Endothelial cell of umbilical vein (primary cell): ENCODE results near the gene FGFR3. TPM values are rescaled to one million over a fixed set of nuclear protein-coding genes. Genes with fewer than 3 reads are reported as not detected.

ENCODE experiments used
- BruUV-seq: library from RNA; stranded (reverse); fragments of 400-500 nt; replicated peaks from 2 replicates; lab custom pipeline; 2021; lab: Mats Ljungman, UMichigan
- CTCF ChIA-PET: fragments of 300-600, 350-600 bp; sonication (Branson Sonifier 250); formaldehyde crosslinking; loops from one replicate; lab custom pipeline; 2021; ENCODE audit warnings: antibody characterized with exemption, inconsistent platforms; lab: Charles Lee
- POLR2A ChIA-PET: fragments of 300-600, 350-600 bp; sonication (Branson Sonifier 250); formaldehyde crosslinking; loops from one replicate; lab custom pipeline; 2021; ENCODE audit warnings: antibody characterized with exemption, inconsistent platforms; lab: Charles Lee
- DNase-seq: peaks from one replicate; pipeline ENCODE4 v3.0.0-alpha.2; 2011; ENCODE audit warnings: low read depth, low spot score
- FAIRE-seq: peaks from 2 replicates; lab custom pipeline; 2011; peaks lifted over from hg19 to GRCh38; lab: Jason Lieb, UNC
- H2AFZ ChIP-seq: 2 replicates; pipeline ENCODE4 v1.6.0; 2012; ENCODE audit warnings: low read depth, low read length, control low read depth, inconsistent platforms
- H3K27ac ChIP-seq: 2 replicates; pipeline ENCODE4 v1.5.1; 2011; ENCODE audit warnings: low read depth, mild to moderate bottlenecking, control low read depth, low read length, moderate library complexity; ENCODE audit not compliant: insufficient read depth
- H3K27me3 ChIP-seq, 2 experiments: 2 replicates each; pipeline versions ENCODE4 v1.6.0 to v1.6.1; 2011; ENCODE audit warnings: low read length in 2 of 2, mixed read lengths in 1 of 2; ENCODE audit not compliant: control insufficient read depth in 2 of 2, insufficient read depth in 2 of 2
- H3K36me3 ChIP-seq, 2 experiments: 2 replicates in 1 of 2; 3 replicates in 1 of 2; pipeline ENCODE4 v1.5.1; 2011; ENCODE audit warnings: low read length in 2 of 2, mild to moderate bottlenecking in 1 of 2, moderate library complexity in 1 of 2; ENCODE audit not compliant: control insufficient read depth in 2 of 2, insufficient read depth in 2 of 2; ENCODE audit errors: extremely low read depth in 1 of 2
- H3K4me1 ChIP-seq: 3 replicates; pipeline ENCODE4 v1.5.1; 2011; ENCODE audit warnings: mild to moderate bottlenecking, low read length; ENCODE audit not compliant: control insufficient read depth, insufficient read depth; ENCODE audit errors: extremely low read depth
- H3K4me2 ChIP-seq: 2 replicates; pipeline ENCODE4 v1.6.1; 2011; ENCODE audit warnings: low read length, control low read depth, mixed read lengths; ENCODE audit not compliant: insufficient read depth
- H3K4me3 ChIP-seq, 3 experiments: fragments of 200-600 bp in 1 of 3; sonication (generic), shearing (Covaris generic) in 1 of 3; replicated peaks in 1 of 3; 2 replicates each; pipeline ENCODE4 v1.5.1; 2011 to 2016; ENCODE audit warnings: control low read depth in 3 of 3, low read length in 3 of 3, mild to moderate bottlenecking in 2 of 3, inconsistent platforms in 1 of 3, low read depth in 1 of 3, moderate library complexity in 1 of 3; ENCODE audit not compliant: insufficient read depth in 1 of 3
- H3K79me2 ChIP-seq: 2 replicates; pipeline ENCODE4 v1.6.0; 2012; ENCODE audit warnings: low read length, inconsistent platforms; ENCODE audit not compliant: control insufficient read depth, insufficient read depth
- H3K9ac ChIP-seq: replicated peaks from 2 replicates; pipeline ENCODE3; 2011; ENCODE audit warnings: low read length, control low read depth; ENCODE audit not compliant: insufficient read depth; ENCODE audit errors: extremely low read depth
- H3K9me1 ChIP-seq: replicated peaks from 3 replicates; pipeline ENCODE4 v1.6.0; 2011; ENCODE audit warnings: mild to moderate bottlenecking, low read length; ENCODE audit not compliant: control insufficient read depth, insufficient read depth; ENCODE audit errors: extremely low read depth
- H3K9me3 ChIP-seq: replicated peaks from 2 replicates; pipeline ENCODE4 v1.5.1; 2012; ENCODE audit warnings: low read length, inconsistent platforms; ENCODE audit not compliant: control insufficient read depth, insufficient read depth
- H4K20me1 ChIP-seq: replicated peaks from 2 replicates; pipeline ENCODE3; 2011; ENCODE audit warnings: mild to moderate bottlenecking, low read length; ENCODE audit not compliant: control insufficient read depth, insufficient read depth; ENCODE audit errors: extremely low read depth
- CTCF ChIP-seq, 2 donors: IDR thresholded peaks; 1 replicate in 1 of 2; 2 replicates in 1 of 2; pipeline ENCODE4 v1.5.1; 2011; ENCODE audit warnings: low read length in 2 of 2, mild to moderate bottlenecking in 2 of 2, moderate library complexity in 2 of 2, control low read depth in 1 of 2, inconsistent platforms in 1 of 2, low read depth in 1 of 2; ENCODE audit not compliant: insufficient read depth in 1 of 2; ENCODE audit errors: extremely low read depth in 1 of 2
- EZH2 ChIP-seq: IDR thresholded peaks from 2 replicates; pipeline ENCODE4 v1.6.1; 2012; ENCODE audit warnings: borderline replicate concordance, low read depth, mild to moderate bottlenecking, moderate library complexity, low read length, inconsistent platforms; ENCODE audit not compliant: severe bottlenecking
- FOS ChIP-seq: IDR thresholded peaks from 2 replicates; pipeline ENCODE4 v1.6.1; 2011; ENCODE audit warnings: mild to moderate bottlenecking, low read length, moderate library complexity, borderline replicate concordance; ENCODE audit not compliant: insufficient read depth
- GATA2 ChIP-seq: IDR thresholded peaks from 2 replicates; pipeline ENCODE4 v1.7.0; 2011; ENCODE audit warnings: low read depth, mild to moderate bottlenecking, moderate library complexity, mixed read lengths, low read length; ENCODE audit not compliant: insufficient read length, insufficient read depth
- JUN ChIP-seq: IDR thresholded peaks from 2 replicates; pipeline ENCODE4 v1.6.1; 2011; ENCODE audit warnings: borderline replicate concordance, low read depth; ENCODE audit not compliant: insufficient read length, insufficient read depth
- MAX ChIP-seq: IDR thresholded peaks from 2 replicates; pipeline ENCODE4 v1.6.1; 2011; ENCODE audit not compliant: insufficient read depth, insufficient read length
- MYC ChIP-seq: IDR thresholded peaks from one replicate; pipeline ENCODE4 v1.6.1; 2011; ENCODE audit warnings: mild to moderate bottlenecking, low read depth, low read length
- POLR2A ChIP-seq: IDR thresholded peaks from 2 replicates; pipeline ENCODE4 v1.6.1; 2012; ENCODE audit warnings: low read depth, mild to moderate bottlenecking, control low read depth, low read length
- POLR2AphosphoS5 ChIP-seq: IDR thresholded peaks from 2 replicates; pipeline ENCODE4 v1.6.1; 2012; ENCODE audit warnings: low read depth, mild to moderate bottlenecking, control low read depth, low read length, moderate library complexity; ENCODE audit not compliant: insufficient read depth
- dilution Hi-C: fragments of 300-500 bp; cut with MboI; formaldehyde crosslinking; loops from one replicate; pipeline ENCODE4 v1.15.0; 2019; ENCODE audit warnings: low sequenced_read_pairs; ENCODE audit not compliant: extremely low pct_ligation_motif_present
- intact Hi-C: fragments of 100-400 bp; cut with micrococcal nuclease; formaldehyde crosslinking; loops from one replicate; pipeline ENCODE4 v1.10.0; 2022
- polyA plus RNA-seq, 4 experiments: library from polyadenylated mRNA; depleted of rRNA in 3 of 4; stranded (reverse) in 3 of 4; unstranded in 1 of 4; fragments of >200 nt; gene quantifications; 2 replicates each; pipeline versions ENCODE4 v1.2.1 to v1.2.3, GENCODE V29; 2011 to 2012; ENCODE audit warnings: missing spikeins in 1 of 4
- total RNA-seq: library from RNA; stranded (reverse); gene quantifications from 2 replicates; pipeline ENCODE4 v1.2.3, GENCODE V29; 2021

The FGFR3 gene
- total and polyA plus RNA-seq, 2 donors (not counting 3 experiments of a cell fraction or from before 2014, with no cell fraction given): 0.73 to 1.2 TPM

GRCh38 chr4:1753294-1753696 lies 39.8 kb upstream of the FGFR3 start:
- TF ChIP-seq EZH2: no peak
- TF ChIP-seq CTCF (IDR thresholded peaks at IDR 0.05; ENCODE audit: extremely low read depth in 1 of 2, insufficient read depth in 1 of 2, low read depth in 1 of 2, low read length in 2 of 2): no peak
- CTCF ChIA-PET: interaction anchor here (1.4 to 3.2 kb wide), 3 partner anchors 8 to 14 kb away, joined by 4 to 17 read pairs (median 4); no protein-coding TSS in a partner anchor
- Histone ChIP-seq H2AFZ (no peak overlapping the region), H3K4me2 (no peak overlapping the region), H3K27me3 (no peaks in the 10 kb centered on the region), H3K4me3 (no peak overlapping the region), H3K36me3 (no peaks in the 10 kb centered on the region), H3K79me2 (no peaks in the 10 kb centered on the region), H3K9ac (no peak overlapping the region), H3K9me3 (no peaks in the 10 kb centered on the region), H3K27ac (no peak overlapping the region), H3K9me1 (no peaks in the 10 kb centered on the region), H3K4me1 (peaks cover 8% of the 10 kb centered on the region), H4K20me1 (no peaks in the 10 kb centered on the region)
- FAIRE-seq (no peak), DNase-seq (no peak)
- no TSS peak for BruUV-seq
- intact Hi-C loops (no loop called here), dilution Hi-C loops (no loop called here)
- POLR2A ChIA-PET: no interaction called here

- TF ChIP-seq MAX: no peak
- no peak for TF ChIP-seq EZH2
- TF ChIP-seq POLR2AphosphoS5: no peak
- TF ChIP-seq MYC: no peak
- no peak for TF ChIP-seq GATA2
- no peak for TF ChIP-seq CTCF (IDR thresholded peaks at IDR 0.05; ENCODE audit: extremely low read depth in 1 of 2, insufficient read depth in 1 of 2, low read depth in 1 of 2, low read length in 2 of 2)
- TF ChIP-seq FOS: no peak
- TF ChIP-seq JUN: no peak
- TF ChIP-seq POLR2A: no peak
- no peaks in the 10 kb centered on the region for H3K9me3 ChIP-seq
- no peak for FAIRE-seq
- H3K27ac ChIP-seq: no peak overlapping the region
- no peaks in the 10 kb centered on the region for H3K9me1 ChIP-seq
- H3K4me3 ChIP-seq: no peak overlapping the region
- BruUV-seq: no TSS peak
- no peaks in the 10 kb centered on the region for H4K20me1 ChIP-seq
- POLR2A ChIA-PET: no interaction called here
- DNase-seq: no peak
- H3K36me3 ChIP-seq: no peaks in the 10 kb centered on the region
- CTCF ChIA-PET: interaction anchor here (0.7 to 3.2 kb wide), 3 partner anchors 8 to 57 kb away, joined by 3 to 17 read pairs (median 4); no protein-coding TSS in a partner anchor
- no peaks in the 10 kb centered on the region for H3K27me3 ChIP-seq
- H3K79me2 ChIP-seq: no peaks in the 10 kb centered on the region
- H3K4me2 ChIP-seq: no peak overlapping the region
- H2AFZ ChIP-seq: no peak overlapping the region
- H3K4me1 ChIP-seq: peaks cover 4% of the 10 kb centered on the region
- intact Hi-C loops: no loop called here
- H3K9ac ChIP-seq: no peak overlapping the region
- dilution Hi-C loops: no loop called here
These were observed 39.3 kb upstream of the FGFR3 start for GRCh38 chr4:1753697-1754311.
